GM23338 (cell line): ENCODE measurements around the gene FBXO30. TPM values are rescaled to one million over a fixed set of nuclear protein-coding genes. Genes with fewer than 3 reads are reported as not detected.

ENCODE experiments used
- ATAC-seq: fragments of 200-7000 bp; cut with Tn5 transposase; 3 replicates; pipeline ENCODE4 v1.9.1; 2020
- DNase-seq: peaks from one replicate; pipeline ENCODE4 v3.0.0-alpha.2; 2015; ENCODE audit warnings: low spot score
- H2AFZ ChIP-seq: fragments of 200-600 bp; sonication (generic); 2 replicates; pipeline ENCODE4 v1.8.0; 2016; ENCODE audit warnings: antibody characterized with exemption, mild to moderate bottlenecking, moderate library complexity
- H3F3A ChIP-seq: fragments of 200-600 bp; sonication (generic); replicated peaks from 2 replicates; pipeline ENCODE4 v1.8.0; 2017; ENCODE audit warnings: antibody characterized with exemption, mixed run types, low read depth
- H3K27ac ChIP-seq: fragments of 200-600 bp; sonication (generic); 2 replicates; pipeline ENCODE4 v1.6.1; 2016; ENCODE audit warnings: low read depth
- H3K27me3 ChIP-seq: fragments of 200-600 bp; sonication (generic); 2 replicates; pipeline ENCODE4 v1.8.0; 2016; ENCODE audit warnings: mild to moderate bottlenecking, mixed run types, moderate library complexity; ENCODE audit not compliant: insufficient read depth
- H3K36me3 ChIP-seq: fragments of 200-600 bp; sonication (generic); 2 replicates; pipeline ENCODE4 v1.8.0; 2016; ENCODE audit warnings: mild to moderate bottlenecking; ENCODE audit not compliant: insufficient read depth
- H3K4me1 ChIP-seq: fragments of 200-600 bp; sonication (generic); 2 replicates; pipeline ENCODE4 v1.8.0; 2016; ENCODE audit warnings: mild to moderate bottlenecking, moderate library complexity; ENCODE audit not compliant: insufficient read depth
- H3K4me2 ChIP-seq: fragments of 200-600 bp; sonication (generic); 2 replicates; pipeline ENCODE4 v1.7.1; 2017; ENCODE audit warnings: mixed run types
- H3K4me3 ChIP-seq: fragments of 200-600 bp; sonication (generic); 2 replicates; pipeline ENCODE4 v1.6.1; 2016; ENCODE audit warnings: mixed run types
- H3K79me2 ChIP-seq: fragments of 200-600 bp; sonication (generic); replicated peaks from 2 replicates; pipeline ENCODE4 v1.8.0; 2017; ENCODE audit warnings: mild to moderate bottlenecking; ENCODE audit not compliant: insufficient read depth
- H3K9me2 ChIP-seq: fragments of 200-600 bp; sonication (generic); 2 replicates; pipeline ENCODE4 v1.8.0; 2017; ENCODE audit not compliant: insufficient read depth
- H4K20me1 ChIP-seq: fragments of 200-600 bp; sonication (generic); replicated peaks from 2 replicates; pipeline ENCODE4 v1.8.0; 2017; ENCODE audit warnings: mild to moderate bottlenecking; ENCODE audit not compliant: insufficient read depth
- H3K27ac Mint-ChIP-seq: 2 replicates; pipeline ENCODE4 v1.8.0; 2020; ENCODE audit warnings: inconsistent platforms, mild to moderate bottlenecking, moderate library complexity, mixed read lengths
- H3K27me3 Mint-ChIP-seq: 3 replicates; pipeline ENCODE4 v1.8.0; 2022; ENCODE audit warnings: low read depth, mild to moderate bottlenecking, moderate library complexity, mixed read lengths, inconsistent platforms; ENCODE audit not compliant: insufficient read depth, poor library complexity
- H3K36me3 Mint-ChIP-seq: 3 replicates; pipeline ENCODE4 v1.8.0; 2021; ENCODE audit warnings: low read depth, mild to moderate bottlenecking, inconsistent platforms, moderate library complexity, mixed read lengths
- H3K4me1 Mint-ChIP-seq: 3 replicates; pipeline ENCODE4 v1.8.0; 2020; ENCODE audit warnings: mild to moderate bottlenecking, inconsistent platforms, mixed read lengths
- H3K4me3 Mint-ChIP-seq: 3 replicates; pipeline ENCODE4 v1.8.0; 2021; ENCODE audit warnings: moderate library complexity, mild to moderate bottlenecking, inconsistent platforms, mixed read lengths
- H3K9me3 Mint-ChIP-seq: 3 replicates; pipeline ENCODE4 v1.8.0; 2020; ENCODE audit warnings: moderate library complexity, mild to moderate bottlenecking, inconsistent platforms, mixed read lengths
- CREB1 ChIP-seq: fragments of 250-450 bp; sonication (Bioruptor Pico); IDR thresholded peaks from 2 replicates; pipeline ENCODE4 v1.5.0; 2020; ENCODE audit warnings: low read depth, mild to moderate bottlenecking, moderate library complexity
- ETS1 ChIP-seq: IDR thresholded peaks from 2 replicates; pipeline ENCODE4 v1.6.1; 2016; ENCODE audit warnings: antibody characterized with exemption
- EZH2 ChIP-seq: fragments of 200-600 bp; sonication (generic); IDR thresholded peaks from one replicate; pipeline ENCODE4 v1.8.0; 2017; ENCODE audit warnings: antibody characterized with exemption, mild to moderate bottlenecking, low read depth; ENCODE audit not compliant: unreplicated experiment
- EZH2phosphoT487 ChIP-seq: fragments of 200-600 bp; sonication (generic); IDR thresholded peaks from one replicate; pipeline ENCODE4 v1.8.1; 2018; ENCODE audit warnings: antibody characterized with exemption; ENCODE audit not compliant: unreplicated experiment
- JUNB ChIP-seq: IDR thresholded peaks from one replicate; pipeline ENCODE4 v1.6.1; 2016; ENCODE audit warnings: antibody characterized with exemption; ENCODE audit not compliant: unreplicated experiment
- NANOG ChIP-seq: IDR thresholded peaks from 2 replicates; pipeline ENCODE4 v1.6.1; 2016; ENCODE audit warnings: antibody characterized with exemption, borderline replicate concordance
- POLR2AphosphoS5 ChIP-seq: IDR thresholded peaks from 2 replicates; pipeline ENCODE4 v1.6.1; 2016; ENCODE audit warnings: antibody characterized with exemption, low read depth
- REST ChIP-seq: IDR thresholded peaks from one replicate; pipeline ENCODE4 v1.6.1; 2018; ENCODE audit warnings: antibody characterized with exemption; ENCODE audit not compliant: unreplicated experiment
- STAT1 ChIP-seq: IDR thresholded peaks from one replicate; pipeline ENCODE4 v1.6.1; 2016; ENCODE audit warnings: antibody characterized with exemption; ENCODE audit not compliant: unreplicated experiment
- ZNF114 ChIP-seq: fragments of 250-450 bp; sonication (Bioruptor Pico); IDR thresholded peaks from 2 replicates; pipeline ENCODE4 v1.5.0; 2020; ENCODE audit warnings: mild to moderate bottlenecking, moderate library complexity
- ZNF331 ChIP-seq: fragments of 250-450 bp; sonication (Bioruptor Pico); IDR thresholded peaks from 2 replicates; pipeline ENCODE4 v1.5.0; 2020; ENCODE audit warnings: low read depth, mild to moderate bottlenecking, moderate library complexity
- polyA plus RNA-seq: library from polyadenylated mRNA; unstranded; fragments of >200 nt; fragmentation: Nextera tagmentation; extraction: Ambion mirVana; gene quantifications from 2 replicates; pipeline ENCODE4 v1.2.1, GENCODE V29; 2016
- total RNA-seq: library from RNA; depleted of rRNA; stranded (reverse); fragments of >200 nt; shearing (Covaris generic); gene quantifications from 2 replicates; pipeline ENCODE4 v1.2.3, GENCODE V29; 2014
- TF ChIP-seq, protein P1 (sequence below), 2 experiments: fragments of 200-600 bp in 1 of 2; sonication (generic) in 1 of 2; conservative IDR thresholded peaks; 2 replicates each; pipeline versions ENCODE4 v1.5.1 to v1.6.1; 2016 to 2017; ENCODE audit warnings: antibody characterized with exemption in 2 of 2, low read depth in 2 of 2, mild to moderate bottlenecking in 2 of 2, moderate library complexity in 1 of 2
- TF ChIP-seq, protein P2 (sequence below): fragments of 250-450 bp; sonication (Bioruptor Pico); IDR thresholded peaks from 2 replicates; pipeline ENCODE4 v1.5.0; 2020; ENCODE audit warnings: mild to moderate bottlenecking, moderate library complexity

Gene FBXO30
- total and polyA plus RNA-seq, 2 experiments from 2014 or later, result 6.5 to 21.3 TPM

DNA sequence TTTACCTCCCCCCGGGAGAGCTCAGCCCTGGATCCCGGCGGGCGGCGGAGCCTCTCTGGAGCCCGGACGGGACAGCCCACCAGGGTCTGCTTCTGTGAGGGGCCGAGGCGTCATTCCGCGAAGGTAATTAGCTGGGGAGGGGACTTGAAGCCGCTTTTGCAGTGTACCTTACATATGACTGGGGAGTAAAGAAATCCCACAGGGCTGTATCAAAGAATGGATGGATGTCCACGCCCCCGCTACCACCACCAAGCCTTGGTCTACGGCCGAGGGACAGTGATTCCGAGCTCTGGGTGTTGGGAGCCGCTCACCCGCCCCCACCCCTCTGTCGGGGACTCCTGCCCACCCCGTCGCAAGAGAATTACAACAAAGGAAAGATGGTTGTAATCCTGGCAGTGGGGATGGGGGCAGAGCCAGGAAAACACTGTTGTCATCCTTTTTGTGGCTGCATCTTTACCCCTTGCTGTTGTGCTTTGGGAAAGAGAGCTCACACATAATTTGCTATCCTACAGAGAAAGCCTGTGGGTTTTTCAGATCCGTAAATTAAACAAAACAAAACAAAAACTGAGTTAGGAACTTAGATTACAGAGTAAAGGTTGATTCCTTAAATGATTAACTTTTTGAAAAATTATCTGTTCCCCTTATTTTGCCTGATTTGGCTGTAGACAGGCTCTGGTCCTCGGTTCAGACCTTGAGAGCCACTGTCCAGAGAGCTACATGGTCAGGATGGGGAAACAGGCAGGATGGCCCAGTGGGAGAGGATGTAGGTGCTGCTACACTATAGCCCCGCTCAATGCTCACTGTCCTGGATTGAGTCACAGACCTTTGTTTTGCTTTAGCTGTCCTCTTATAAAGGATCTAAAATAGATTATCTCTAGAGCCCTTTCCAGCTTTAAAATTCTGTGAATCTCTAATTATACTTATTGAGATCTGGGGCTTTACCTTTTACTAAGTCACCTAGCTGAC is 997 bp upstream of the FBXO30 start:
- Mint-ChIP-seq H3K9me3 (no peaks in the 10 kb centered on the region), H3K4me1 (peaks cover 23% of the 10 kb centered on the region), H3K27ac (peak overlapping the region; percentile 96), H3K36me3 (peaks cover 6% of the 10 kb centered on the region), H3K27me3 (no peaks in the 10 kb centered on the region), H3K4me3 (peak overlapping the region; percentile 92)
- peaks cover 8% of the 10 kb centered on the region; the same call in 1 of the 2 replicates for H4K20me1 ChIP-seq
- peak; percentile 55 for ATAC-seq
- H3K4me1 ChIP-seq, result peaks cover 32% of the 10 kb centered on the region
- H3K79me2 ChIP-seq, result peaks cover 39% of the 10 kb centered on the region
- H3K36me3 ChIP-seq, result no peaks in the 10 kb centered on the region
- peak overlapping the region; percentile 63 for H3K4me3 ChIP-seq
- H3K27ac ChIP-seq, result peak overlapping the region; percentile 94
- no peak for TF ChIP-seq POLR2AphosphoS5
- TF ChIP-seq, protein P1, sequence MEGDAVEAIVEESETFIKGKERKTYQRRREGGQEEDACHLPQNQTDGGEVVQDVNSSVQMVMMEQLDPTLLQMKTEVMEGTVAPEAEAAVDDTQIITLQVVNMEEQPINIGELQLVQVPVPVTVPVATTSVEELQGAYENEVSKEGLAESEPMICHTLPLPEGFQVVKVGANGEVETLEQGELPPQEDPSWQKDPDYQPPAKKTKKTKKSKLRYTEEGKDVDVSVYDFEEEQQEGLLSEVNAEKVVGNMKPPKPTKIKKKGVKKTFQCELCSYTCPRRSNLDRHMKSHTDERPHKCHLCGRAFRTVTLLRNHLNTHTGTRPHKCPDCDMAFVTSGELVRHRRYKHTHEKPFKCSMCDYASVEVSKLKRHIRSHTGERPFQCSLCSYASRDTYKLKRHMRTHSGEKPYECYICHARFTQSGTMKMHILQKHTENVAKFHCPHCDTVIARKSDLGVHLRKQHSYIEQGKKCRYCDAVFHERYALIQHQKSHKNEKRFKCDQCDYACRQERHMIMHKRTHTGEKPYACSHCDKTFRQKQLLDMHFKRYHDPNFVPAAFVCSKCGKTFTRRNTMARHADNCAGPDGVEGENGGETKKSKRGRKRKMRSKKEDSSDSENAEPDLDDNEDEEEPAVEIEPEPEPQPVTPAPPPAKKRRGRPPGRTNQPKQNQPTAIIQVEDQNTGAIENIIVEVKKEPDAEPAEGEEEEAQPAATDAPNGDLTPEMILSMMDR (conservative IDR thresholded peaks at IDR 0.05; ENCODE audit: low read depth in 2 of 2), result no peak
- TF ChIP-seq REST, result no peak
- TF ChIP-seq, protein P2, sequence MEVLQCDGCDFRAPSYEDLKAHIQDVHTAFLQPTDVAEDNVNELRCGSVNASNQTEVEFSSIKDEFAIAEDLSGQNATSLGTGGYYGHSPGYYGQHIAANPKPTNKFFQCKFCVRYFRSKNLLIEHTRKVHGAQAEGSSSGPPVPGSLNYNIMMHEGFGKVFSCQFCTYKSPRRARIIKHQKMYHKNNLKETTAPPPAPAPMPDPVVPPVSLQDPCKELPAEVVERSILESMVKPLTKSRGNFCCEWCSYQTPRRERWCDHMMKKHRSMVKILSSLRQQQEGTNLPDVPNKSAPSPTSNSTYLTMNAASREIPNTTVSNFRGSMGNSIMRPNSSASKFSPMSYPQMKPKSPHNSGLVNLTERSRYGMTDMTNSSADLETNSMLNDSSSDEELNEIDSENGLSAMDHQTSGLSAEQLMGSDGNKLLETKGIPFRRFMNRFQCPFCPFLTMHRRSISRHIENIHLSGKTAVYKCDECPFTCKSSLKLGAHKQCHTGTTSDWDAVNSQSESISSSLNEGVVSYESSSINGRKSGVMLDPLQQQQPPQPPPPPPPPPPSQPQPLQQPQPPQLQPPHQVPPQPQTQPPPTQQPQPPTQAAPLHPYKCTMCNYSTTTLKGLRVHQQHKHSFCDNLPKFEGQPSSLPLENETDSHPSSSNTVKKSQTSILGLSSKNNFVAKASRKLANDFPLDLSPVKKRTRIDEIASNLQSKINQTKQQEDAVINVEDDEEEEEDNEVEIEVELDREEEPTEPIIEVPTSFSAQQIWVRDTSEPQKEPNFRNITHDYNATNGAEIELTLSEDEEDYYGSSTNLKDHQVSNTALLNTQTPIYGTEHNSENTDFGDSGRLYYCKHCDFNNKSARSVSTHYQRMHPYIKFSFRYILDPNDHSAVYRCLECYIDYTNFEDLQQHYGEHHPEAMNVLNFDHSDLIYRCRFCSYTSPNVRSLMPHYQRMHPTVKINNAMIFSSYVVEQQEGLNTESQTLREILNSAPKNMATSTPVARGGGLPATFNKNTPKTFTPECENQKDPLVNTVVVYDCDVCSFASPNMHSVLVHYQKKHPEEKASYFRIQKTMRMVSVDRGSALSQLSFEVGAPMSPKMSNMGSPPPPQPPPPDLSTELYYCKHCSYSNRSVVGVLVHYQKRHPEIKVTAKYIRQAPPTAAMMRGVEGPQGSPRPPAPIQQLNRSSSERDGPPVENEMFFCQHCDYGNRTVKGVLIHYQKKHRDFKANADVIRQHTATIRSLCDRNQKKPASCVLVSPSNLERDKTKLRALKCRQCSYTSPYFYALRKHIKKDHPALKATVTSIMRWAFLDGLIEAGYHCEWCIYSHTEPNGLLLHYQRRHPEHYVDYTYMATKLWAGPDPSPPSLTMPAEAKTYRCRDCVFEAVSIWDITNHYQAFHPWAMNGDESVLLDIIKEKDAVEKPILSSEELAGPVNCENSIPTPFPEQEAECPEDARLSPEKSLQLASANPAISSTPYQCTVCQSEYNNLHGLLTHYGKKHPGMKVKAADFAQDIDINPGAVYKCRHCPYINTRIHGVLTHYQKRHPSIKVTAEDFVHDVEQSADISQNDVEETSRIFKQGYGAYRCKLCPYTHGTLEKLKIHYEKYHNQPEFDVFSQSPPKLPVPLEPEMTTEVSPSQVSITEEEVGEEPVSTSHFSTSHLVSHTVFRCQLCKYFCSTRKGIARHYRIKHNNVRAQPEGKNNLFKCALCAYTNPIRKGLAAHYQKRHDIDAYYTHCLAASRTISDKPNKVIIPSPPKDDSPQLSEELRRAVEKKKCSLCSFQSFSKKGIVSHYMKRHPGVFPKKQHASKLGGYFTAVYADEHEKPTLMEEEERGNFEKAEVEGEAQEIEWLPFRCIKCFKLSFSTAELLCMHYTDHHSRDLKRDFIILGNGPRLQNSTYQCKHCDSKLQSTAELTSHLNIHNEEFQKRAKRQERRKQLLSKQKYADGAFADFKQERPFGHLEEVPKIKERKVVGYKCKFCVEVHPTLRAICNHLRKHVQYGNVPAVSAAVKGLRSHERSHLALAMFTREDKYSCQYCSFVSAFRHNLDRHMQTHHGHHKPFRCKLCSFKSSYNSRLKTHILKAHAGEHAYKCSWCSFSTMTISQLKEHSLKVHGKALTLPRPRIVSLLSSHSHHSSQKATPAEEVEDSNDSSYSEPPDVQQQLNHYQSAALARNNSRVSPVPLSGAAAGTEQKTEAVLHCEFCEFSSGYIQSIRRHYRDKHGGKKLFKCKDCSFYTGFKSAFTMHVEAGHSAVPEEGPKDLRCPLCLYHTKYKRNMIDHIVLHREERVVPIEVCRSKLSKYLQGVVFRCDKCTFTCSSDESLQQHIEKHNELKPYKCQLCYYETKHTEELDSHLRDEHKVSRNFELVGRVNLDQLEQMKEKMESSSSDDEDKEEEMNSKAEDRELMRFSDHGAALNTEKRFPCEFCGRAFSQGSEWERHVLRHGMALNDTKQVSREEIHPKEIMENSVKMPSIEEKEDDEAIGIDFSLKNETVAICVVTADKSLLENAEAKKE (CRISPR knock-in tag), result no peak
- no peak for TF ChIP-seq NANOG
- no peak for TF ChIP-seq EZH2
- no peak for TF ChIP-seq ZNF114 (CRISPR knock-in tag)
- no peak for TF ChIP-seq STAT1
- no peak for TF ChIP-seq JUNB
- no peak for TF ChIP-seq ZNF331 (CRISPR knock-in tag)
- TF ChIP-seq CREB1 (CRISPR knock-in tag), result no peak
- TF ChIP-seq EZH2phosphoT487, result no peak
- no peak for TF ChIP-seq ETS1
- no peaks in the 10 kb centered on the region for H3K9me2 ChIP-seq
- DNase-seq, result peak; percentile 50
- no peaks in the 10 kb centered on the region for H3K27me3 ChIP-seq
- H3K4me2 ChIP-seq, result peak overlapping the region; percentile 78
- H2AFZ ChIP-seq, result peak overlapping the region; percentile 84
- no peaks in the 10 kb centered on the region for H3F3A ChIP-seq
